K562 (cell line): ENCODE measurements around the gene ZFYVE16. TPM values are rescaled to one million over a fixed set of nuclear protein-coding genes. Genes with fewer than 3 reads are reported as not detected.

Experiments used
- ATAC-seq: fragments of 200-7000 bp; cut with Tn5 transposase; 3 replicates; pipeline ENCODE4 v1.9.1; 2020; ENCODE audit warnings: moderate library complexity
- BruUV-seq: library from RNA; stranded (reverse); fragments of 400-500 nt; replicated peaks from 2 replicates; lab custom pipeline; 2021; lab: Mats Ljungman, UMichigan
- CTCF ChIA-PET: fragments of 300-600 bp; formaldehyde crosslinking; extraction: SDS; loops from one replicate; lab custom pipeline; 2021; ENCODE audit warnings: low intra/inter-chr PET ratio; lab: Yijun Ruan, JAX
- POLR2A ChIA-PET: fragments of 300-600, 350-650 bp; sonication (Branson Sonifier 250); formaldehyde crosslinking; extraction: SDS; loops from one replicate; lab custom pipeline; 2021; ENCODE audit warnings: antibody characterized with exemption, inconsistent platforms; lab: Yijun Ruan, JAX
- DNase-seq, 4 experiments: peaks; one replicate each; pipeline versions ENCODE4 v3.0.0 to v3.0.0-alpha.2; 2011 to 2018; ENCODE audit warnings: low spot score in 3 of 4, mixed read lengths in 3 of 4; ENCODE audit errors: extremely low read depth in 1 of 4
- FAIRE-seq: peaks from 2 replicates; lab custom pipeline; 2011; peaks lifted over from hg19 to GRCh38; lab: Jason Lieb, UNC
- H2AFZ ChIP-seq: 2 replicates; pipeline ENCODE4 v1.6.0; 2011; ENCODE audit warnings: low read depth, low read length, control low read depth, inconsistent platforms
- H3K27ac ChIP-seq: fragments of 200-600 bp; 3 replicates; pipeline ENCODE4 v1.8.0; 2011; ENCODE audit warnings: low read depth, mild to moderate bottlenecking, control low read depth, inconsistent platforms, low read length, moderate library complexity, mixed read lengths; ENCODE audit errors: extremely low read depth
- H3K27me3 ChIP-seq, 2 experiments: fragments of 300-600 bp in 1 of 2; 2 replicates in 1 of 2; 3 replicates in 1 of 2; pipeline versions ENCODE4 v1.6.0 to v1.8.0; 2011; ENCODE audit warnings: inconsistent platforms in 2 of 2, low read length in 2 of 2, mild to moderate bottlenecking in 1 of 2, mixed read lengths in 1 of 2, moderate library complexity in 1 of 2; ENCODE audit not compliant: control insufficient read depth in 2 of 2, insufficient read depth in 2 of 2
- H3K36me3 ChIP-seq: fragments of 300-600 bp; 3 replicates; pipeline ENCODE4 v1.8.0; 2011; ENCODE audit warnings: mild to moderate bottlenecking, low read length, inconsistent platforms; ENCODE audit not compliant: control insufficient read depth, insufficient read depth
- H3K4me1 ChIP-seq, 2 experiments: fragments of 200-600 bp in 1 of 2; replicated peaks in 1 of 2; 2 replicates in 1 of 2; 3 replicates in 1 of 2; pipeline versions ENCODE4 v1.5.1 to v1.8.0; 2011; ENCODE audit warnings: inconsistent platforms in 2 of 2, low read length in 2 of 2, mild to moderate bottlenecking in 1 of 2, mixed read lengths in 1 of 2, moderate library complexity in 1 of 2; ENCODE audit not compliant: control insufficient read depth in 2 of 2, insufficient read depth in 2 of 2
- H3K4me2 ChIP-seq: 2 replicates; pipeline ENCODE4 v1.6.1; 2011; ENCODE audit warnings: low read length, control low read depth, inconsistent platforms, mixed read lengths; ENCODE audit not compliant: insufficient read depth
- H3K4me3 ChIP-seq: fragments of 200-600 bp; sonication (generic), shearing (Covaris generic); 2 replicates; pipeline ENCODE4 v1.5.1; 2016; ENCODE audit warnings: control low read depth, inconsistent platforms
- H3K79me2 ChIP-seq: fragments of 200-600 bp; 3 replicates; pipeline ENCODE4 v1.8.0; 2011; ENCODE audit warnings: low read length, inconsistent platforms; ENCODE audit not compliant: control insufficient read depth, insufficient read depth
- H3K9ac ChIP-seq, 2 experiments: 2 replicates each; pipeline versions ENCODE4 v1.6.0 to v1.6.1; 2011; ENCODE audit warnings: low read depth in 2 of 2, low read length in 2 of 2, control low read depth in 1 of 2, inconsistent platforms in 1 of 2, mild to moderate bottlenecking in 1 of 2, mixed read lengths in 1 of 2; ENCODE audit not compliant: insufficient read depth in 1 of 2
- H3K9me1 ChIP-seq: one replicate; pipeline ENCODE4 v1.6.0; 2011; ENCODE audit warnings: inconsistent platforms, mild to moderate bottlenecking, low read length, moderate library complexity; ENCODE audit not compliant: control insufficient read depth, insufficient read depth
- H3K9me3 ChIP-seq: replicated peaks from 2 replicates; pipeline ENCODE4 v1.5.1; 2011; ENCODE audit warnings: low read depth, low read length, inconsistent platforms; ENCODE audit not compliant: control insufficient read depth, insufficient read depth
- H4K20me1 ChIP-seq: replicated peaks from 2 replicates; pipeline ENCODE4 v1.6.1; 2011; ENCODE audit warnings: low read length, inconsistent platforms, mixed read lengths; ENCODE audit not compliant: control insufficient read depth, insufficient read depth
- BCL6 ChIP-seq: fragments of 250-450 bp; sonication (Bioruptor Pico); IDR thresholded peaks from 2 replicates; pipeline ENCODE4 v1.4.0; 2020
- CREB5 ChIP-seq: fragments of 250-450 bp; sonication (Bioruptor Pico); IDR thresholded peaks from 2 replicates; pipeline ENCODE4 v1.5.0; 2020; ENCODE audit warnings: mild to moderate bottlenecking
- HNRNPH1 ChIP-seq: fragments of 200-400 bp; formaldehyde crosslinking; optimal IDR thresholded peaks from 2 replicates; pipeline ENCODE3; 2017; ENCODE audit warnings: low read depth, mild to moderate bottlenecking, low read length, moderate library complexity
- PHF20 ChIP-seq: fragments of 450-650 bp; IDR thresholded peaks from 2 replicates; pipeline ENCODE4 v1.6.1; 2018; ENCODE audit not compliant: partially characterized antibody
- POU5F1 ChIP-seq: fragments of 150-350 bp; IDR thresholded peaks from 2 replicates; pipeline ENCODE4 v1.6.1; 2014; ENCODE audit warnings: borderline replicate concordance, low read length, low read depth, mild to moderate bottlenecking; ENCODE audit not compliant: partially characterized antibody
- REST ChIP-seq, 2 experiments: fragments of 450-650 bp; formaldehyde crosslinking in 1 of 2; IDR thresholded peaks; 2 replicates each; pipeline versions ENCODE4 v1.4.0 to v1.6.1; 2014 to 2020; ENCODE audit warnings: mild to moderate bottlenecking in 2 of 2, borderline replicate concordance in 1 of 2, low read depth in 1 of 2
- TEAD1 ChIP-seq, 2 experiments: fragments of 450-650 bp in 1 of 2; sonication (generic) in 1 of 2; formaldehyde crosslinking; IDR thresholded peaks; 2 replicates each; pipeline versions ENCODE4 v1.4.0 to v1.8.0; 2020 to 2022; ENCODE audit warnings: mild to moderate bottlenecking in 2 of 2, missing genetic modification reagents in 1 of 2
- ZNF778 ChIP-seq: fragments of 450-650 bp; formaldehyde crosslinking; IDR thresholded peaks from 2 replicates; pipeline ENCODE4 v1.4.0; 2020; ENCODE audit warnings: mild to moderate bottlenecking, moderate library complexity
- WGBS: fragments of 100-300 bp; shearing (Covaris generic); methylation state at CpG from one replicate; pipeline ENCODE4 v1.1.6; 2016; ENCODE audit warnings: low coverage, mixed read lengths; ENCODE audit not compliant: insufficient coverage; ENCODE audit errors: missing lambda C conversion rate; 5-methylcytosine and 5-hydroxymethylcytosine counted together
- in situ Hi-C: fragments of 300-500 bp; cut with MboI; formaldehyde crosslinking; loops from 4 replicates; pipeline ENCODE4 v1.15.0; 2018; ENCODE audit warnings: inconsistent platforms, mixed read lengths
- intact Hi-C: fragments of 100-400 bp; cut with micrococcal nuclease; formaldehyde crosslinking; loops from 2 replicates; pipeline ENCODE4 v1.14.2; 2022
- polyA plus RNA-seq, 8 experiments: library from polyadenylated mRNA; depleted of rRNA in 4 of 8; stranded (reverse) in 5 of 8; unstranded in 3 of 8; fragments of >200 nt; fragmentation: Nextera tagmentation in 2 of 8; fragmentation: Illumina TruSeq in 1 of 8; extraction: Ambion mirVana in 2 of 8; extraction: Trizol in 1 of 8; gene quantifications; 2 replicates each; pipeline versions ENCODE4 v1.2.1 to v1.2.3, GENCODE V29; 2011 to 2014; ENCODE audit warnings: inconsistent platforms in 1 of 8, missing spikeins in 1 of 8
- total RNA-seq, 7 experiments: library from RNA; depleted of rRNA in 6 of 7; stranded (reverse); fragments of >200 nt in 6 of 7; fragmentation: Illumina TruSeq in 2 of 7; extraction: Trizol in 2 of 7; gene quantifications; 2 replicates each; pipeline versions ENCODE4 v1.2.1 to v1.2.3, GENCODE V29; 2011 to 2021; ENCODE audit warnings: low replicate concordance in 1 of 7
- TF ChIP-seq, protein P1 (sequence below), 2 experiments: fragments of 450-650 bp in 1 of 2; IDR thresholded peaks; 2 replicates each; pipeline ENCODE4 v1.6.1; 2011 to 2017; ENCODE audit warnings: low read depth in 2 of 2, antibody characterized with exemption in 1 of 2, borderline replicate concordance in 1 of 2, low read length in 1 of 2, mild to moderate bottlenecking in 1 of 2, mixed read lengths in 1 of 2; ENCODE audit not compliant: control insufficient read depth in 1 of 2

ZFYVE16 gene
- total and polyA plus RNA-seq, 9 of the 15 experiments (the other 6 are each of a cell fraction or from before 2014, with no cell fraction given), result 6.0 to 18.9 (median 12.5) TPM

DNA sequence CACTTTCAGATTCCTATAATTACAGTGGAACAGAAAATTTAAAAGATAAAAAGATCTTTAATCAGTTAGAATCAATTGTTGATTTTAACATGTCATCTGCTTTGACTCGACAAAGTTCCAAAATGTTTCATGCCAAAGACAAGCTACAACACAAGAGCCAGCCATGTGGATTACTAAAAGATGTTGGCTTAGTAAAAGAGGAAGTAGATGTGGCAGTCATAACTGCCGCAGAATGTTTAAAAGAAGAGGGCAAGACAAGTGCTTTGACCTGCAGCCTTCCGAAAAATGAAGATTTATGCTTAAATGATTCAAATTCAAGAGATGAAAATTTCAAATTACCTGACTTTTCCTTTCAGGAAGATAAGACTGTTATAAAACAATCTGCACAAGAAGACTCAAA is 29.5 kb downstream of the ZFYVE16 start:
- no peak for FAIRE-seq

More for the DNA sequence above, 29.5 kb downstream of the ZFYVE16 start:
- H3K79me2 ChIP-seq, result no peaks in the 10 kb centered on the region
- TF ChIP-seq POU5F1, result no peak
- no peak for TF ChIP-seq ZNF778
- no peak for TF ChIP-seq REST (IDR thresholded peaks at IDR 0.05; ENCODE audit: borderline replicate concordance)
- no peak for TF ChIP-seq REST (CRISPR knock-in tag; IDR thresholded peaks at IDR 0.05; ENCODE audit: low read depth)
- TF ChIP-seq, protein P1, sequence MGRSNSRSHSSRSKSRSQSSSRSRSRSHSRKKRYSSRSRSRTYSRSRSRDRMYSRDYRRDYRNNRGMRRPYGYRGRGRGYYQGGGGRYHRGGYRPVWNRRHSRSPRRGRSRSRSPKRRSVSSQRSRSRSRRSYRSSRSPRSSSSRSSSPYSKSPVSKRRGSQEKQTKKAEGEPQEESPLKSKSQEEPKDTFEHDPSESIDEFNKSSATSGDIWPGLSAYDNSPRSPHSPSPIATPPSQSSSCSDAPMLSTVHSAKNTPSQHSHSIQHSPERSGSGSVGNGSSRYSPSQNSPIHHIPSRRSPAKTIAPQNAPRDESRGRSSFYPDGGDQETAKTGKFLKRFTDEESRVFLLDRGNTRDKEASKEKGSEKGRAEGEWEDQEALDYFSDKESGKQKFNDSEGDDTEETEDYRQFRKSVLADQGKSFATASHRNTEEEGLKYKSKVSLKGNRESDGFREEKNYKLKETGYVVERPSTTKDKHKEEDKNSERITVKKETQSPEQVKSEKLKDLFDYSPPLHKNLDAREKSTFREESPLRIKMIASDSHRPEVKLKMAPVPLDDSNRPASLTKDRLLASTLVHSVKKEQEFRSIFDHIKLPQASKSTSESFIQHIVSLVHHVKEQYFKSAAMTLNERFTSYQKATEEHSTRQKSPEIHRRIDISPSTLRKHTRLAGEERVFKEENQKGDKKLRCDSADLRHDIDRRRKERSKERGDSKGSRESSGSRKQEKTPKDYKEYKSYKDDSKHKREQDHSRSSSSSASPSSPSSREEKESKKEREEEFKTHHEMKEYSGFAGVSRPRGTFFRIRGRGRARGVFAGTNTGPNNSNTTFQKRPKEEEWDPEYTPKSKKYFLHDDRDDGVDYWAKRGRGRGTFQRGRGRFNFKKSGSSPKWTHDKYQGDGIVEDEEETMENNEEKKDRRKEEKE (IDR thresholded peaks at IDR 0.05; ENCODE audit: borderline replicate concordance in 1 of 2, control insufficient read depth in 1 of 2, low read depth in 2 of 2, low read length in 1 of 2), result no peak
- TF ChIP-seq HNRNPH1, result no peak
- TF ChIP-seq BCL6, result no peak
- no peak for TF ChIP-seq PHF20
- no peak for TF ChIP-seq CREB5 (CRISPR knock-in tag)
- TF ChIP-seq TEAD1 (CRISPR knock-in tag; IDR thresholded peaks at IDR 0.05), result no peak
- TF ChIP-seq, all 486 proteins: peak for 0
- Histone ChIP-seq H3K4me3 (no peak overlapping the region), H3K4me1 (no peaks in the 10 kb centered on the region), H3K4me2 (no peak overlapping the region), H3K36me3 (peaks cover 20% of the 10 kb centered on the region; the same call in 1 of the 3 replicates), H2AFZ (no peak overlapping the region), H3K9me1 (no peaks in the 10 kb centered on the region), H3K9me3 (no peaks in the 10 kb centered on the region), H4K20me1 (no peaks in the 10 kb centered on the region), H3K27ac (no peak overlapping the region), H3K27me3 (no peaks in the 10 kb centered on the region), H3K9ac (no peak overlapping the region)
- CTCF ChIA-PET, result no interaction called here
- BruUV-seq, result no TSS peak
- in situ Hi-C loops (no loop called here), intact Hi-C loops (no loop called here)
- DNase-seq (no peak), ATAC-seq (no peak)
- 72% methylated on average over 3 of the region's 3 CpGs for WGBS
- POLR2A ChIA-PET, result no interaction called here
